GM08714 (cell line): ENCODE results near the gene NEK4.
"Not testable (repeated sequence)": the region's sequence is repeated elsewhere in the genome, so short reads cannot be mapped to it uniquely, and the experiment has no call there.

Experiments used
- H3K4me3 ChIP-seq: fragments of 200-500 bp; sonication (Bioruptor generic); 2 replicates; pipeline ENCODE4 v1.5.1; 2014; ENCODE audit warnings: mild to moderate bottlenecking, low read length, inconsistent platforms
- ZNF274 ChIP-seq: IDR thresholded peaks from 2 replicates; pipeline ENCODE4 v1.6.1; 2012; ENCODE audit warnings: mild to moderate bottlenecking, low read depth, low read length

The NEK4 gene

GRCh38 chr3:52777959-52778805 is 7.4 kb upstream of the NEK4 start:
- H3K4me3 ChIP-seq = no peak overlapping the region
- TF ChIP-seq ZNF274 = no peak

GRCh38 chr3:52777127-52777958 is 6.6 kb upstream of the NEK4 start, which contains the start of gene ITIH1:
Gene ITIH1 (plus strand): TSS chr3:52777599. CDS start chr3:52777616, 17 bp downstream.
- no peak for TF ChIP-seq ZNF274
- no peak within 1 kb of the TSS for H3K4me3 ChIP-seq

GRCh38 chr3:52776486-52776885 is 5.7 kb upstream of the NEK4 start:
- not testable (repeated sequence) for H3K4me3 ChIP-seq

GRCh38 chr3:52775877-52776276 is 5.1 kb upstream of the NEK4 start:
- no peak overlapping the region for H3K4me3 ChIP-seq
- no peak for TF ChIP-seq ZNF274

- TF ChIP-seq ZNF274 = no peak
- H3K4me3 ChIP-seq = no peak overlapping the region
Observed at GRCh38 chr3:52774901-52775864, 4.4 kb upstream of the NEK4 start.

GRCh38 chr3:52774066-52774713 is 3.5 kb upstream of the NEK4 start:
- no peak overlapping the region for H3K4me3 ChIP-seq
- no peak for TF ChIP-seq ZNF274

GRCh38 chr3:52773361-52774065 is 2.8 kb upstream of the NEK4 start:
- no peak for TF ChIP-seq ZNF274
- H3K4me3 ChIP-seq = no peak overlapping the region

GRCh38 chr3:52771702-52772101 is 962 bp upstream of the NEK4 start:
- TF ChIP-seq ZNF274 = no peak
- H3K4me3 ChIP-seq = peak overlapping the region; percentile 78; the same call in 1 of the 2 replicates

- TF ChIP-seq ZNF274 = no peak
- H3K4me3 ChIP-seq = peak overlapping the region; percentile 78
Observed at GRCh38 chr3:52771334-52771681, 568 bp upstream of the NEK4 start.

GRCh38 chr3:52769786-52770455 is 819 bp downstream of the NEK4 start:
- TF ChIP-seq ZNF274 = no peak
- peak overlapping the region; percentile 78 for H3K4me3 ChIP-seq

- H3K4me3 ChIP-seq = no peak overlapping the region
- TF ChIP-seq ZNF274 = no peak
Observed at GRCh38 chr3:52763466-52763865, 7.3 kb downstream of the NEK4 start.

GRCh38 chr3:52756141-52756540 is 14.6 kb downstream of the NEK4 start:
- H3K4me3 ChIP-seq = no peak overlapping the region
- TF ChIP-seq ZNF274 = no peak
